ENCODE measurements around the gene PLA1A.
"Not testable (repeated sequence)": the region's sequence is repeated elsewhere in the genome, so short reads cannot be mapped to it uniquely, and the experiment has no call there.

Gene PLA1A

DNA sequence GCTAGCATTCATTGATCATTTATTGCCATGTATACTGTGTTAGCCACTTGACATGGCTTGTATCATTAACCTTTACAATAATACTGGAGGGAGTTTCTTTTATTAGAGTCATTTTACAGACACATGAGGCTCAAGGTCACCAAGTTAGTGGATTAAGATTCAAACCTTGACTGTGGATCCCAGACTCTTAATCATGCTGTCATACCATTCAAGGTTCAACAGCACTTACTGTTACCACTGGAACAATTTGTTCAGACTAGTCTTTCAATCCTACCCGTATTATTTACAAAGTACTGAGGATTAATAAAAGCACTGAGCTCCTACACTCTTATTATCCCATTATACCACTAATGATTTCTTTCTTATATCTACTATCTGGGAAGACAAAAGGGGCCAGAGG is 78.3 kb downstream of the PLA1A start:
- no peak for DNase-seq (ENCODE audit: low read depth)
- TF ChIP-seq, protein P1, sequence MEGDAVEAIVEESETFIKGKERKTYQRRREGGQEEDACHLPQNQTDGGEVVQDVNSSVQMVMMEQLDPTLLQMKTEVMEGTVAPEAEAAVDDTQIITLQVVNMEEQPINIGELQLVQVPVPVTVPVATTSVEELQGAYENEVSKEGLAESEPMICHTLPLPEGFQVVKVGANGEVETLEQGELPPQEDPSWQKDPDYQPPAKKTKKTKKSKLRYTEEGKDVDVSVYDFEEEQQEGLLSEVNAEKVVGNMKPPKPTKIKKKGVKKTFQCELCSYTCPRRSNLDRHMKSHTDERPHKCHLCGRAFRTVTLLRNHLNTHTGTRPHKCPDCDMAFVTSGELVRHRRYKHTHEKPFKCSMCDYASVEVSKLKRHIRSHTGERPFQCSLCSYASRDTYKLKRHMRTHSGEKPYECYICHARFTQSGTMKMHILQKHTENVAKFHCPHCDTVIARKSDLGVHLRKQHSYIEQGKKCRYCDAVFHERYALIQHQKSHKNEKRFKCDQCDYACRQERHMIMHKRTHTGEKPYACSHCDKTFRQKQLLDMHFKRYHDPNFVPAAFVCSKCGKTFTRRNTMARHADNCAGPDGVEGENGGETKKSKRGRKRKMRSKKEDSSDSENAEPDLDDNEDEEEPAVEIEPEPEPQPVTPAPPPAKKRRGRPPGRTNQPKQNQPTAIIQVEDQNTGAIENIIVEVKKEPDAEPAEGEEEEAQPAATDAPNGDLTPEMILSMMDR (IDR thresholded peaks at IDR 0.05; ENCODE audit: low read length, missing control alignments), result no peak
- H3K4me3 ChIP-seq (replicated peaks; ENCODE audit: low read depth, low read length), result peak overlapping the region; percentile 71

DNA sequence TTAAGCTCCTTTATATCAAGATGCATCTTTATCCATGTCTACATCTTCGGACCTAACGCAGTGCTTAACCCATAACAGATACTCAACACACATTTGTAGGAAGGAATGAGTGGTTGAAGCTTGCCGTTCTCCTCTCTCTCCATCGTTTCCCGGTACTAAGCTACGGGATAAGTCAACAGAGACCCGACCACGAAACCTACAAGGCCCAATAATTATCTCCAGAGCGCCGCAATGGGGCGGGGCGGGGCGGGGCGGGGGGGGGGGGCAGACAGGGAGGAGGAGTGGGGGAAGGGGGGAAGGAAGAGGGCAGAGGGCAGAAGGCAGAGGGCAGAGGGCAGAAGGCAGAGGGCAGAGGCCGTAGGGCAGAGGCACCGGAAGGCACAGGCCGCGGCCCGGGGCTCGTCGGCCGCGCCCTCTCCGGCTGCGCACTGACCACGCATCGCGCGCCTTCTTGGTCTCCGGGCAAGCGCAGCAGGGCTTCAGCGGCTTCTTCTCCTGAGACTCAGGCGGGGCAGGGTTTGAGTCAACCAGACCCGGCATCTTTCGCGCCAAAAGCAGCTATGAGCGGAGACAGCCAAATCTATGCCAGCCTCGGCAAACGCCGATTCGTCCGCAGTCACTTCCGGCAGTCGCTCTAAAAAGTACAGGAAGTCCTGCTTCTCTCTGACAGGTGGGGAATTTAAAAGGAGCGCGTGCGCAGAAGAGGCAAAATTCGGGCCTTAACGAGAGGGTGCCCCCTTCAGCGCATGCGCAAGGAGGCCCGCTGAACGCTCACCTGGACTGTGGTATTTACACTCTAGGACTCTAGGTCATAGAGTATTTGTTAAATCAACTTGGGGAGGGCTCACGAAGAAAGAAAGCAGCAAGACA is 79.3 kb downstream of the PLA1A start, which contains the start of gene COX17:
Gene COX17, minus strand, starts transcription at position 636 of the 870 bp plus-strand sequence. Its CDS starts 96 bp downstream, at position 540.
- peak within 1 kb of the TSS; percentile 71 for H3K4me3 ChIP-seq (replicated peaks; ENCODE audit: low read depth, low read length)
- TF ChIP-seq, protein P1 (IDR thresholded peaks at IDR 0.05; ENCODE audit: low read length, missing control alignments), result no peak
- DNase-seq (ENCODE audit: low read depth), result peak; percentile 97

DNA sequence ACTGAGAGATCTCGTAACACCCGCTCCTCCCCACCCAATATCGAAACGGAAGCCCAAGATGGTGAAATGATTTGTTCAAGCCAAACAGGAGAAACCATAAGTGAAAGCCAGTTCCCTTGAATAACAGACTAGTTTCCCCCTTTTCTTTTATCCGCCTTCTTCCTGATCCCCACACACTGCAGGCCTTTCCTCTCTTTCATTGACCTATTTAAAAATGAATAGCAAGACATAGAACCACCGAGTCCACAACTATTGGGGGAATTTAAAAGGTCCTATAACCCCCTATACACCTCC is 79.9 kb downstream of the PLA1A start:
- TF ChIP-seq, protein P1 (IDR thresholded peaks at IDR 0.05; ENCODE audit: low read length, missing control alignments), result no peak
- no peak for DNase-seq (ENCODE audit: low read depth)
- H3K4me3 ChIP-seq (replicated peaks; ENCODE audit: low read depth, low read length), result peak overlapping the region; percentile 71

DNA sequence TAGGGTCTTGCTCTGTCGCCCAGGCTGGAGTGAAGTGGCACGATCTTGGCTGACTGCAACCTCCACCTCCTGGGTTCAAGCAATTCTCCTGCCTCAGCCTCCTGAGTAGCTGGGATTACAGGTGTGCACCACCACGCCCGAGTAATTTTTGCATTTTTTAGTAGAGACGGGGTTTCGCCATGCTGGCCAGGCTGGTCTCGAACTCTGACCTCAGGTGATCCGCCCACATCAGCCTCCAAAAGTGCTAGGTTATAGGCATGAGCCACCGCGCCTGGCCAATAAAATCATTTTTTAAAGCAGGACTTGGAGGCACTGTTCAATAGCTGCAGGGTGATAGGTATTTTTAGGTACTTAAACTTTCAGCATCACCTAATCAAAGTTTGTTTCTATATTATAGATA is 80.5 kb downstream of the PLA1A start:
- DNase-seq (ENCODE audit: low read depth); H3K4me3 ChIP-seq (replicated peaks; ENCODE audit: low read depth, low read length): not testable (repeated sequence)

All from fibroblast of pulmonary artery (primary cell).